Heart left ventricle (tissue), 16 donors: Measurements from ENCODE around the gene CDK12. TPM values are rescaled to one million over a fixed set of nuclear protein-coding genes. Genes with fewer than 3 reads are reported as not detected.

Source experiments
- ATAC-seq, 4 donors: fragments of 200-7000 bp; cut with Tn5 transposase; one replicate each; pipeline ENCODE4 v1.9.1; 2020 to 2022; ENCODE audit warnings: moderate library complexity in 4 of 4, mild to moderate bottlenecking in 3 of 4, moderate number of reproducible peaks in 1 of 4
- DNase-seq, 5 donors: peaks; one replicate each; pipeline ENCODE4 v3.0.0-alpha.2; 2020
- H3K27ac ChIP-seq, 12 donors: fragments of 200-600 bp; sonication (generic) in 4 of 12; one replicate each; pipeline versions ENCODE4 v1.5.0 to v1.8.0; 2016 to 2022; ENCODE audit warnings: mild to moderate bottlenecking in 2 of 12
- H3K27me3 ChIP-seq, 9 donors: fragments of 200-600 bp; sonication (generic) in 2 of 9; one replicate each; pipeline versions ENCODE4 v1.5.1 to v1.8.0; 2016 to 2022; ENCODE audit warnings: mild to moderate bottlenecking in 3 of 9
- H3K36me3 ChIP-seq, 9 donors: fragments of 200-600 bp; sonication (generic) in 2 of 9; one replicate each; pipeline versions ENCODE4 v1.5.0 to v1.8.0; 2018 to 2022; ENCODE audit warnings: mild to moderate bottlenecking in 2 of 9
- H3K4me1 ChIP-seq, 12 donors: fragments of 200-600 bp; sonication (generic) in 4 of 12; one replicate each; pipeline versions ENCODE4 v1.5.0 to v1.8.0; 2016 to 2022; ENCODE audit warnings: mild to moderate bottlenecking in 3 of 12
- H3K4me3 ChIP-seq, 12 donors: fragments of 200-600 bp; sonication (generic) in 4 of 12; one replicate each; pipeline versions ENCODE4 v1.5.0 to v1.8.0; 2017 to 2022; ENCODE audit warnings: mild to moderate bottlenecking in 9 of 12, moderate library complexity in 4 of 12
- H3K9me3 ChIP-seq, 12 donors: fragments of 200-600 bp; sonication (generic) in 4 of 12; one replicate each; pipeline versions ENCODE4 v1.5.0 to v1.8.0; 2016 to 2022; ENCODE audit warnings: mild to moderate bottlenecking in 1 of 12
- CTCF ChIP-seq, 12 donors: fragments of 200-600 bp; sonication (generic) in 4 of 12; IDR thresholded peaks; one replicate each; pipeline versions ENCODE4 v1.5.0 to v1.8.0; 2018 to 2022; ENCODE audit warnings: antibody characterized with exemption in 12 of 12, mild to moderate bottlenecking in 5 of 12
- POLR2A ChIP-seq, 2 donors: fragments of 450-650 bp; IDR thresholded peaks; one replicate each; pipeline ENCODE4 v1.6.1; 2017; ENCODE audit warnings: antibody characterized with exemption in 2 of 2, mild to moderate bottlenecking in 2 of 2, moderate library complexity in 2 of 2
- WGBS, 4 donors: extraction: QIAGEN DNeasy Blood & Tissue Kit in 2 of 4; methylation state at CpG; one replicate each; pipeline versions ENCODE4 v1.1.5 to v1.1.7; 2013 to 2018; 5-methylcytosine and 5-hydroxymethylcytosine counted together
- intact Hi-C, 10 donors: fragments of 100-400 bp; cut with DNase I; formaldehyde crosslinking; loops; one replicate each; pipeline versions ENCODE4 v1.11.1 to v1.14.2; 2022
- polyA plus RNA-seq, 2 donors: library from polyadenylated mRNA; stranded (reverse); fragments of 200-250 nt; gene quantifications; one replicate each; pipeline ENCODE4 v1.2.3, GENCODE V29; 2013
- total RNA-seq, 9 donors: library from RNA; depleted of rRNA in 2 of 9; stranded (reverse); fragments of >200 nt in 2 of 9; fragmentation: NEBNext Ultra II Directional in 3 of 9; extraction: Animal tissue kit (Norgen Biotek cat#: 25700) in 3 of 9; gene quantifications; one replicate each; pipeline versions ENCODE4 v1.1.0 to v1.2.4, GENCODE V29; 2016 to 2023
- donor health status: ischemic (EF 13 %, LVEDD 7.1; RV severe dilation, severe dysfunction).
- donor health status: healthy with polysubstance abuse.
- donor health status: DM: no; HTN: yes; CAD: no.
- donor health status: DM: no; HTN: no; CAD: no.
- donor health status: ischemic (EF 25% LVEDD 6.9; RV normal size, moderate dysfunction).
- donor health status: ischemic (EF 25% LVEDD 5.7; RV mildly dilated, moderate dysfunction).
- donor health status: healthy.
- donor health status: DM: yes; HTN: yes; CAD: no.
- donor health status: ischemic (EF 35%, LVEDD 5.7; RV mildly dilated, moderate dysfunction).
- donor health status: nonischemic (EF 11% LVEDD 7.7; RV severe dilation, severe dysfunction).
- donor health status: DM: yes; HTN: yes; CAD: no.
- donor health status: PGD.
- donor health status: ischemic (EF 29% LVEDD 5.4; RV normal size, mild dysfunction).
- donor health status: nonischemic (EF 23%, LVEDD 6.1; RV moderate dilation, normal function).

Gene CDK12
- total and polyA plus RNA-seq, 11 donors, result 7.0 to 34.3 (median 18.6) TPM

DNA sequence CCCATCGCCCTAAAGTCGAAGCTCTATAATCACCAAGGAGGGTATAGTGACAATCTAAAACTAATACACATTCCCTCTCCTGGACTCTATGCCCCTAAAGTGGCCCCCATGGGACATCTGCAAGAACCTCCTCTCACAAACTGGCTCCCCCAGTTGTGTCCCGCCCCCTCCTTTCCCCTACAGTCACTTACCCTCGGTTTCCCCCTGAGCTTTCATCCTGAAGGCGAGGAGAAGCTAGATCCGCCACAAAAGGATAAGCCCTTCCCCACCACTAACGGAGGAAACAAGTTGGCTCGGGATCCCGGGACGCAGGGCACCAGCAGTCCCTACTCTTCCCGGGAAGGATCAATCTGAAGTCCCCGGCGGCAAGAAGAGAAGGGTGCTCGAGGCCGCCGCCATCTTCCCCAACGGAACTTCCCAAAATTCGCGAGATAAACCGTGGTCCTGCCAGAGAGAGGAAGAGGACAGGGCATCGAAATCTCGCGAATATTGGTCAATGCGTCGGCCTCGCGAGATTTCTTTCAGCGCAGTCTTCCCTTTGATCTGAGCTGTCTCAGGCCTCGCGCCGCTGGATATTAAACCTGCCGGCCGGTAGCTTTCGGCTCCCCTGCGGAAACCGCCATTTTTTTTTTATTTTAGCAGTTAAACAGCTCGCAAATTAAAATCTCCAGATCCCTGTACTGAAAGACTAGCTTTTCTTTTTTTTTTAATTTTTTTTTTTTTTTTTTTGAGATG lies 10.3 kb upstream of the CDK12 start, which contains the start of gene MED1:
MED1 (minus strand) TSS at position 417 of the 735 bp plus-strand sequence; CDS start at position 216, 201 bp downstream.
- TF ChIP-seq CTCF (IDR thresholded peaks at IDR 0.05) (no peak), POLR2A (IDR thresholded peaks at IDR 0.05) (peak in 1 of 2 donors; percentile 61)
- Histone ChIP-seq H3K27ac (peak within 1 kb of the TSS; percentile 66 to 91 (median 83)), H3K27me3 (no peaks in the 10 kb centered on the region), H3K4me3 (peak within 1 kb of the TSS; percentile 64 to 94 (median 83)), H3K9me3 (no peaks in the 10 kb centered on the region), H3K4me1 (peaks cover 0 to 29% (median 12%) of the 10 kb centered on the region in 12 donors), H3K36me3 (peaks cover 0 to 26% (median 21%) of the 10 kb centered on the region in 9 donors)
- 0 to 1% (median 1%) methylated on average over 37 of the region's 37 CpGs for whole genome bisulfite sequencing, 4 donors
- intact Hi-C loops, result loop anchor here in 2 of 10 donors (1.0 kb wide), 1 partner anchor 10 kb away; the partner anchor contains the start of gene CDK12 (in 2 of the 2)
- DNase-seq (peak; percentile 94 to 96 (median 95)), ATAC-seq (peak; percentile 98 to 99 (median 99))

GRCh38 chr17:39455919-39456318 lies 5.4 kb upstream of the CDK12 start:
- Histone ChIP-seq H3K9me3 (no peaks in the 10 kb centered on the region), H3K27me3 (no peaks in the 10 kb centered on the region), H3K4me3 (no peak overlapping the region), H3K36me3 (no peaks in the 10 kb centered on the region), H3K27ac (no peak overlapping the region), H3K4me1 (peaks cover 0 to 12% (median 6%) of the 10 kb centered on the region in 12 donors)
- no peak for TF ChIP-seq CTCF (IDR thresholded peaks at IDR 0.05)
- TF ChIP-seq POLR2A (IDR thresholded peaks at IDR 0.05), result no peak
- DNase-seq (no peak), ATAC-seq (no peak)
- intact Hi-C loops, result no loop called here
- WGBS, 4 donors, result 81 to 88% (median 85%) methylated on average over 4 of the region's 4 CpGs

- intact Hi-C loops, result loop anchor here in 2 of 10 donors (1.0 kb wide), 1 partner anchor 11 kb away; the partner anchor contains the start of gene MED1 (in 2 of the 2)
- H3K27me3 ChIP-seq, result no peaks in the 10 kb centered on the region
- H3K9me3 ChIP-seq, result no peaks in the 10 kb centered on the region
- H3K36me3 ChIP-seq, result peaks cover 0 to 4% (median 0%) of the 10 kb centered on the region in 9 donors
- WGBS, 4 donors, result 0% methylated on average over 24 to 34 of the region's 34 CpGs
- no peak for TF ChIP-seq CTCF (IDR thresholded peaks at IDR 0.05)
- TF ChIP-seq POLR2A (IDR thresholded peaks at IDR 0.05), result no peak
- DNase-seq, result peak in 3 of 5 donors; percentile 20 to 46 (median 41)
- H3K4me1 ChIP-seq, result peaks cover 4 to 36% (median 27%) of the 10 kb centered on the region in 12 donors
- H3K27ac ChIP-seq, result peak overlapping the region; percentile 88 to 99 (median 97)
- peak overlapping the region; percentile 76 to 98 (median 89) for H3K4me3 ChIP-seq
- ATAC-seq, result peak; percentile 1 to 49 (median 36)
Observed at GRCh38 chr17:39461926-39462569, 762 bp downstream of the CDK12 start.
